ENCODE results near the gene MVK.
"Not testable (repeated sequence)": the region's sequence is repeated elsewhere in the genome, so short reads cannot be mapped to it uniquely, and the experiment has no call there.

Gene MVK

GRCh38 chr12:109590566-109590965 is 17.0 kb downstream of the MVK start:
- no peak for DNase-seq (ENCODE audit: low spot score)

GRCh38 chr12:109591041-109591440 is 17.4 kb downstream of the MVK start:
- DNase-seq (ENCODE audit: low spot score), result no peak

- no peak for DNase-seq (ENCODE audit: low spot score)
Observed at GRCh38 chr12:109592195-109592904, 18.8 kb downstream of the MVK start.

- DNase-seq (ENCODE audit: low spot score), result no peak
Observed at GRCh38 chr12:109592905-109593272, 19.3 kb downstream of the MVK start.

GRCh38 chr12:109594556-109595317 is 21.1 kb downstream of the MVK start:
- no peak for DNase-seq (ENCODE audit: low spot score)

- no peak for DNase-seq (ENCODE audit: low spot score)
Observed at GRCh38 chr12:109595321-109595902, 21.8 kb downstream of the MVK start.

- no peak for DNase-seq (ENCODE audit: low spot score)
Observed at GRCh38 chr12:109596418-109597244, 23.0 kb downstream of the MVK start.

- no peak for DNase-seq (ENCODE audit: low spot score)
Observed at GRCh38 chr12:109597414-109597794, 23.8 kb downstream of the MVK start.

- DNase-seq (ENCODE audit: low spot score), result peak; percentile 92
Observed at GRCh38 chr12:109597795-109598427, 24.3 kb downstream of the MVK start.

- DNase-seq (ENCODE audit: low spot score), result no peak
Observed at GRCh38 chr12:109598428-109598854, 24.8 kb downstream of the MVK start.

- no peak for DNase-seq (ENCODE audit: low spot score)
Observed at GRCh38 chr12:109599087-109599486, 25.5 kb downstream of the MVK start.

- no peak for DNase-seq (ENCODE audit: low spot score)
Observed at GRCh38 chr12:109600481-109600880, 26.9 kb downstream of the MVK start.

GRCh38 chr12:109600995-109601394 is 27.4 kb downstream of the MVK start:
- no peak for DNase-seq (ENCODE audit: low spot score)

- DNase-seq (ENCODE audit: low spot score), result no peak
Observed at GRCh38 chr12:109601557-109601956, 28.0 kb downstream of the MVK start.

GRCh38 chr12:109602132-109602531 is 28.5 kb downstream of the MVK start:
- DNase-seq (ENCODE audit: low spot score), result not testable (repeated sequence)

GRCh38 chr12:109604132-109604585 is 30.6 kb downstream of the MVK start:
- no peak for DNase-seq (ENCODE audit: low spot score)

- no peak for DNase-seq (ENCODE audit: low spot score)
Observed at GRCh38 chr12:109605016-109605415, 31.4 kb downstream of the MVK start.

GRCh38 chr12:109605599-109606228 is 32.1 kb downstream of the MVK start:
- no peak for DNase-seq (ENCODE audit: low spot score)

- DNase-seq (ENCODE audit: low spot score), result peak; percentile 78
Observed at GRCh38 chr12:109606320-109607028, 32.9 kb downstream of the MVK start.

- no peak for DNase-seq (ENCODE audit: low spot score)
Observed at GRCh38 chr12:109607618-109608017, 34.0 kb downstream of the MVK start.

GRCh38 chr12:109608270-109608669 is 34.7 kb downstream of the MVK start:
- no peak for DNase-seq (ENCODE audit: low spot score)

All from Ammon's horn (tissue), 1 donor.